ENCODE data around the gene WDCP. TPM values are rescaled to one million over a fixed set of nuclear protein-coding genes. Genes with fewer than 3 reads are reported as not detected.

The WDCP gene
- total and polyA plus RNA-seq, 10 of the 15 experiments (the other 5 are each of a cell fraction or from before 2014, with no cell fraction given): 5.5 to 21.3 (median 13.2) TPM

DNA sequence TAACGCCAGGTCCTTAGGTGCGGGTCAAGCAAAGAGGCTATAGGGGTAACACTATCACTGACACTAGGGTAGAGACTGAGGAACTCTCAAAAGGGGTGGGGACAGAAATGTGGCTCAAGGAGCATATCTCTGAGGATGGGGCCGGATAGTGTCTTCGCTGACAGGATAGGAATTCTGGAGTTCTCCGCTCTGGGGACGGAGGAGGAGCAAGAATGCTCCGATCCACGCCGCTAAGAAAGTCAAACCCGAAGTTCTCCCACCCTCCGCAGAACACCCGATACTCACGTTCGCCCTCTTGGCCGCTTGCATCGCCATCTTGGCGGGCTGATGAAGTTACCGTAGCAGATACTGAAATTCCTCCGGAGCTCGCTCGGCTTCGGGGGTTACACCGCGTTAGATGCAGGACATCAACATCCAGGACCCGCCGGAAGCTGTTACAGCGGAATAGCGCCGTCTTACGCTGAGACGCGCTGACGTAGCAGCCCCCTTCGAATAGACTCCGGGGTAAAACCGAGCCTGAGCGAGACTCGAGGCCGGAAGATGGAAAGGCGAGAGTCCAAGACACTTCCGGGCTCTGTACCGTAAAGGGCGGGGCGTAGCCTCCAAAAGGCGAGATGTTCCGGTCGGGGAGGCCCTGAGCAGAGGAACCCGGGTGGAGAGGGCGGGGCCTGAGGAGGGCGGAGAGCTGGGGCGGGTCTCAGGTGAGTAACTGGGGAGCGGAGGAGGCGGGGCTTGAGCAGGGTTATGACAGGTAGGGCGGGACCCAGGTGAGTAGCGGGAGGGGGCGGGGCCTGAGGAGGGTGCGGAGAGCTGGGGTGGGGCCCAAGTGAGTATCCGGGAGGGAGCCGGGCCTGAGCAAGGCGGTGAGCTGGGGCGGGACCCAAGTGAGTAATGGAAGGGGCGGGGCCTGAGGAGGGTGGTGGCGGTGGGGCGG, 29.0 kb upstream of the WDCP start, which contains the start of gene SF3B6 (continued):
- TF ChIP-seq MYB (IDR thresholded peaks at IDR 0.05; ENCODE audit: borderline replicate concordance, low read depth, low read length): no peak; the same call in 1 of the 2 replicates
- peak; percentile 60 for TF ChIP-seq MTA2 (IDR thresholded peaks at IDR 0.05; ENCODE audit: low read depth)
- TF ChIP-seq RUNX3 (IDR thresholded peaks at IDR 0.05; ENCODE audit: low read length): peak; percentile 62
- TF ChIP-seq CREM (IDR thresholded peaks at IDR 0.05; ENCODE audit: low read depth): peak; percentile 100
- peak; percentile 95 for TF ChIP-seq POLR2AphosphoS5 (IDR thresholded peaks at IDR 0.05; ENCODE audit: low read length)
- peak; percentile 66; the same call in 1 of the 2 replicates for TF ChIP-seq MXI1 (IDR thresholded peaks at IDR 0.05; ENCODE audit: low read depth, low read length)
- peak; percentile 97 for TF ChIP-seq POLR2AphosphoS2 (IDR thresholded peaks at IDR 0.05; ENCODE audit: low read depth, low read length)
- TF ChIP-seq SP1 (IDR thresholded peaks at IDR 0.05; ENCODE audit: low read depth, low read length): peak; percentile 76
- no peak for TF ChIP-seq NR2C2 (IDR thresholded peaks at IDR 0.05; ENCODE audit: borderline replicate concordance, control insufficient read depth, insufficient read length, low read depth)
- TF ChIP-seq BHLHE40 (IDR thresholded peaks at IDR 0.05; ENCODE audit: borderline replicate concordance in 1 of 2, low read depth in 2 of 2, low read length in 1 of 2): 0 out of 4 replicates have a peak, but pooled peaks of 1 of the 2 experiments have one; percentile 33
- peak; percentile 86 for TF ChIP-seq PKNOX1 (IDR thresholded peaks at IDR 0.05)
- peak; percentile 98 for TF ChIP-seq NR2C1 (IDR thresholded peaks at IDR 0.05)
- no peak; the same call in 1 of the 2 replicates for TF ChIP-seq NFIC (IDR thresholded peaks at IDR 0.05; ENCODE audit: low read depth, low read length)
- TF ChIP-seq TAF1 (IDR thresholded peaks at IDR 0.05; ENCODE audit: borderline replicate concordance, low read depth, low read length): peak; percentile 92
- TF ChIP-seq PBX3 (IDR thresholded peaks at IDR 0.05; ENCODE audit: insufficient replicate concordance, low read depth, low read length): peak; percentile 23
- no peak for TF ChIP-seq FOS (IDR thresholded peaks at IDR 0.05; ENCODE audit: borderline replicate concordance, extremely low read depth, insufficient read length)
- TF ChIP-seq E2F8 (IDR thresholded peaks at IDR 0.05; ENCODE audit: low read depth, partially characterized antibody): peak; percentile 95
- TF ChIP-seq, protein P1, sequence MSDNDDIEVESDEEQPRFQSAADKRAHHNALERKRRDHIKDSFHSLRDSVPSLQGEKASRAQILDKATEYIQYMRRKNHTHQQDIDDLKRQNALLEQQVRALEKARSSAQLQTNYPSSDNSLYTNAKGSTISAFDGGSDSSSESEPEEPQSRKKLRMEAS (IDR thresholded peaks at IDR 0.05; ENCODE audit: low read depth, low read length): peak; percentile 83
- TF ChIP-seq SMARCA5 (IDR thresholded peaks at IDR 0.05): peak; percentile 27; the same call in 1 of the 2 replicates
- TF ChIP-seq, protein P2, sequence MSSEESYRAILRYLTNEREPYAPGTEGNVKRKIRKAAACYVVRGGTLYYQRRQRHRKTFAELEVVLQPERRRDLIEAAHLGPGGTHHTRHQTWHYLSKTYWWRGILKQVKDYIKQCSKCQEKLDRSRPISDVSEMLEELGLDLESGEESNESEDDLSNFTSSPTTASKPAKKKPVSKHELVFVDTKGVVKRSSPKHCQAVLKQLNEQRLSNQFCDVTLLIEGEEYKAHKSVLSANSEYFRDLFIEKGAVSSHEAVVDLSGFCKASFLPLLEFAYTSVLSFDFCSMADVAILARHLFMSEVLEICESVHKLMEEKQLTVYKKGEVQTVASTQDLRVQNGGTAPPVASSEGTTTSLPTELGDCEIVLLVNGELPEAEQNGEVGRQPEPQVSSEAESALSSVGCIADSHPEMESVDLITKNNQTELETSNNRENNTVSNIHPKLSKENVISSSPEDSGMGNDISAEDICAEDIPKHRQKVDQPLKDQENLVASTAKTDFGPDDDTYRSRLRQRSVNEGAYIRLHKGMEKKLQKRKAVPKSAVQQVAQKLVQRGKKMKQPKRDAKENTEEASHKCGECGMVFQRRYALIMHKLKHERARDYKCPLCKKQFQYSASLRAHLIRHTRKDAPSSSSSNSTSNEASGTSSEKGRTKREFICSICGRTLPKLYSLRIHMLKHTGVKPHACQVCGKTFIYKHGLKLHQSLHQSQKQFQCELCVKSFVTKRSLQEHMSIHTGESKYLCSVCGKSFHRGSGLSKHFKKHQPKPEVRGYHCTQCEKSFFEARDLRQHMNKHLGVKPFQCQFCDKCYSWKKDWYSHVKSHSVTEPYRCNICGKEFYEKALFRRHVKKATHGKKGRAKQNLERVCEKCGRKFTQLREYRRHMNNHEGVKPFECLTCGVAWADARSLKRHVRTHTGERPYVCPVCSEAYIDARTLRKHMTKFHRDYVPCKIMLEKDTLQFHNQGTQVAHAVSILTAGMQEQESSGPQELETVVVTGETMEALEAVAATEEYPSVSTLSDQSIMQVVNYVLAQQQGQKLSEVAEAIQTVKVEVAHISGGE (CRISPR knock-in tag; IDR thresholded peaks at IDR 0.05): peak; percentile 92

Measured in GM12878 (cell line).